Activated T-cell treated with anti-CD3 and anti-CD28 coated beads, Interleukin-2, amount 50 U/mL, for 24 hours (primary cell): ENCODE data around the gene KBTBD8.

Experiments used
- DNase-seq: peaks from one replicate; pipeline ENCODE4 v3.0.0-alpha.2; 2020
- H3K27ac Mint-ChIP-seq: 2 replicates; pipeline ENCODE4 v1.8.0; 2020; ENCODE audit warnings: mild to moderate bottlenecking, mixed read lengths
- H3K27me3 Mint-ChIP-seq: 2 replicates; pipeline ENCODE4 v1.8.0; 2020; ENCODE audit warnings: mixed read lengths
- H3K36me3 Mint-ChIP-seq: 2 replicates; pipeline ENCODE4 v1.8.0; 2020; ENCODE audit warnings: low read depth, mixed read lengths
- H3K4me1 Mint-ChIP-seq: 2 replicates; pipeline ENCODE4 v1.8.0; 2020; ENCODE audit warnings: low read depth, mixed read lengths
- H3K4me3 Mint-ChIP-seq: 2 replicates; pipeline ENCODE4 v1.8.0; 2020; ENCODE audit warnings: mild to moderate bottlenecking, moderate library complexity, mixed read lengths
- H3K9me3 Mint-ChIP-seq: 2 replicates; pipeline ENCODE4 v1.8.0; 2020; ENCODE audit warnings: mixed read lengths

Gene KBTBD8

DNA sequence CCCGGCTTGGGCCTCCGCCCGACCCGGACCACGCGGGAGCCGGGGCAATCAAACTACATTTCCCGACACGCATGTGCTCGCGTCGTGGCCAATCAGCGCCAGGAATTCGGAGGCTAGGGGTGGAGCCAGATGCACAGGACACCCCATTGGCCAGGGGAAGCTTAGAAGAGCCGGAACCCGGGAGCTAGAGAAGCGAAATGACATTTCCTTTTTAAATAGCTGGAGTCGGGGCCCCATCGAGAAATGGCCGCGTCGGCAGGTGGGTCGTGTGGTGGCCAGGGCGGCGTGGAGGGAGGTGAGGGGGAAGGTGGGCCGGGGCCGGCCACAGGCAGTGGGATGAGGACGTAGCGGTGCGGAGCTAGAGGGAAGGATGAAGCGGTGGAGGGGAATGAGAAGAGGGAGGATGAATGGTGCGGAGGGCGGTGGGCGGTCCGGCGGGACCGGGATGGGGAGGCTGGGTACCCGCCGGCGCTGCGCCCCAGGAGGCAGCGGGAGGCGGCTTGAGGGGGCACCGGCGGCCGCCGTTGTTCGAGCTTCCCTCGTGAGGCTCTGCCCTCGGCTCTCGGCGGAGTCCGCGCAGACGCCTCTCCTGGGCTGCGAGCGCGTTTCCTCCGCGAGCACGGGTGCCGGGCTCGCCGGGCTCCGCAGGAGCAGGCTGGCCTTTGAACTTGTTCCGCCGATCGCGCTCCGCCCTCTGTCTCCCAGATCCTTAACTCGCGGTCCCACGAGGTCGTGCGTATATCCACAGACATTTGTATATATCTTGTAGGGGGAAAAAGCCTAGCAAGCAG is at the start of gene KBTBD8:
Gene KBTBD8 (plus strand): TSS at position 195 of the 791 bp plus-strand sequence. CDS start 49 bp downstream, at position 244.
- H3K4me1 Mint-ChIP-seq: peaks cover 38% of the 10 kb centered on the region
- H3K4me3 Mint-ChIP-seq: peak within 1 kb of the TSS; percentile 89
- H3K9me3 Mint-ChIP-seq: no peaks in the 10 kb centered on the region
- peak; percentile 95 for DNase-seq
- H3K27me3 Mint-ChIP-seq: peaks cover 24% of the 10 kb centered on the region
- peak within 1 kb of the TSS; percentile 94 for H3K27ac Mint-ChIP-seq
- peaks cover 33% of the 10 kb centered on the region for H3K36me3 Mint-ChIP-seq

GRCh38 chr3:66948838-66949237 is 49.3 kb upstream of the KBTBD8 start:
- peaks cover 4% of the 10 kb centered on the region for H3K27me3 Mint-ChIP-seq
- H3K9me3 Mint-ChIP-seq: no peaks in the 10 kb centered on the region
- no peaks in the 10 kb centered on the region for H3K36me3 Mint-ChIP-seq
- H3K4me3 Mint-ChIP-seq: no peak overlapping the region
- no peaks in the 10 kb centered on the region for H3K4me1 Mint-ChIP-seq
- H3K27ac Mint-ChIP-seq: no peak overlapping the region
- no peak for DNase-seq

- H3K27ac Mint-ChIP-seq: no peak overlapping the region
- no peaks in the 10 kb centered on the region for H3K9me3 Mint-ChIP-seq
Observed at GRCh38 chr3:66949898-66950297, 48.2 kb upstream of the KBTBD8 start.

GRCh38 chr3:66952357-66952756 is 45.8 kb upstream of the KBTBD8 start:
- Mint-ChIP-seq H3K4me1 (no peaks in the 10 kb centered on the region), H3K36me3 (no peaks in the 10 kb centered on the region), H3K4me3 (no peak overlapping the region), H3K9me3 (no peaks in the 10 kb centered on the region), H3K27ac (no peak overlapping the region), H3K27me3 (no peaks in the 10 kb centered on the region)
- no peak for DNase-seq

More at GRCh38 chr3:66949898-66950297, 48.2 kb upstream of the KBTBD8 start:
- no peak for DNase-seq
- H3K36me3 Mint-ChIP-seq: no peaks in the 10 kb centered on the region
- H3K4me3 Mint-ChIP-seq: no peak overlapping the region
- H3K4me1 Mint-ChIP-seq: no peaks in the 10 kb centered on the region
- H3K27me3 Mint-ChIP-seq: no peaks in the 10 kb centered on the region

- Mint-ChIP-seq H3K27ac (no peak overlapping the region), H3K9me3 (no peaks in the 10 kb centered on the region), H3K27me3 (no peaks in the 10 kb centered on the region), H3K36me3 (no peaks in the 10 kb centered on the region), H3K4me1 (no peaks in the 10 kb centered on the region), H3K4me3 (no peak overlapping the region)
- DNase-seq: no peak
Observed at GRCh38 chr3:66953934-66954445, 44.1 kb upstream of the KBTBD8 start.

GRCh38 chr3:66956742-66957141 is 41.4 kb upstream of the KBTBD8 start:
- H3K27ac Mint-ChIP-seq: no peak overlapping the region
- no peak overlapping the region for H3K4me3 Mint-ChIP-seq
- no peaks in the 10 kb centered on the region for H3K36me3 Mint-ChIP-seq
- DNase-seq: no peak
- no peaks in the 10 kb centered on the region for H3K4me1 Mint-ChIP-seq
- H3K27me3 Mint-ChIP-seq: peaks cover 2% of the 10 kb centered on the region
- no peaks in the 10 kb centered on the region for H3K9me3 Mint-ChIP-seq

GRCh38 chr3:66957367-66957766 is 40.7 kb upstream of the KBTBD8 start:
- no peaks in the 10 kb centered on the region for H3K9me3 Mint-ChIP-seq
- DNase-seq: no peak
- no peak overlapping the region for H3K4me3 Mint-ChIP-seq
- H3K27ac Mint-ChIP-seq: no peak overlapping the region
- peaks cover 8% of the 10 kb centered on the region for H3K27me3 Mint-ChIP-seq
- no peaks in the 10 kb centered on the region for H3K36me3 Mint-ChIP-seq
- H3K4me1 Mint-ChIP-seq: no peaks in the 10 kb centered on the region

DNA sequence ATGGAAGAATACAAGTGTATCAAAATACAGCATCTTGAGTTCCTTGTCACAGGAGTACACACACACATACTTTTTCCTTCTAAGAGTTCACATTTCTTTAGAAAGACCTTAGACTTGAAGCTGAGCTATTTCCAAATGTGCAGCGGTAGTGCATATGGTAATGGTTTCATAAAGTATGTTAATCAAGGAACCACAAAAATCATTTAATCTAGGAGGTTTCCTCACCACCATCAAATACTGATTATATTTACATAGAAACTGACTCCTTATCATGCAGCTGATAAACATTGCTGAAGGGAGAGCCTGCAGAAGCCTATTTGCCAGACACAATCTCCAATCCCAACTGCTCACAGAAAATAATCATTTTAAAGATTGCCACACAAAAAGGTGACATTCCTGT is 40.0 kb upstream of the KBTBD8 start:
- Mint-ChIP-seq H3K27ac (no peak overlapping the region), H3K4me1 (no peaks in the 10 kb centered on the region), H3K36me3 (no peaks in the 10 kb centered on the region), H3K9me3 (no peaks in the 10 kb centered on the region), H3K4me3 (no peak overlapping the region), H3K27me3 (peaks cover 15% of the 10 kb centered on the region)
- DNase-seq: no peak

GRCh38 chr3:66962664-66963063 is 35.4 kb upstream of the KBTBD8 start:
- DNase-seq: no peak
- H3K27me3 Mint-ChIP-seq: peaks cover 18% of the 10 kb centered on the region
- H3K36me3 Mint-ChIP-seq: no peaks in the 10 kb centered on the region
- H3K27ac Mint-ChIP-seq: no peak overlapping the region
- H3K4me3 Mint-ChIP-seq: no peak overlapping the region
- no peaks in the 10 kb centered on the region for H3K4me1 Mint-ChIP-seq
- H3K9me3 Mint-ChIP-seq: no peaks in the 10 kb centered on the region

DNA sequence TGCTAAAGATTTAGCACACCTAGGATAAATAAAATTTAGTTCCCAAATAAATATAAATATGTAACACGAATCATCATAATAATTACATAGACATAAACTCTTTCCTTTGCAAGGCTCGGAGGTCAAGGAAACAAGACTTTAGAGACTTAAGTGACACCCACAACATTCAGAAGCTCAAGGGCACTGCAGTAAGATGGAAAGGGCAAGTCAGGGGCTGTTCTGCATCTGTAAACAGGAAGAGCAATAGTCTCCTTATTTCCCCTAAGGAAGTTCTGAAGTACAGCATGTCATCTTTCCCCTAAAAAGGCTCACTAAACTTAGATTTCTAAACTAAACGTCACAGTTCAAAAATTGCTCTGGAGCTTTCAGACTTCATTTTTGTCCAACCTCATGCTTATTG is 26.9 kb upstream of the KBTBD8 start:
- peaks cover 2% of the 10 kb centered on the region for H3K27me3 Mint-ChIP-seq
- H3K4me3 Mint-ChIP-seq: peak overlapping the region; percentile 70
- H3K27ac Mint-ChIP-seq: no peak overlapping the region
- no peaks in the 10 kb centered on the region for H3K36me3 Mint-ChIP-seq
- H3K4me1 Mint-ChIP-seq: peaks cover 13% of the 10 kb centered on the region
- no peaks in the 10 kb centered on the region for H3K9me3 Mint-ChIP-seq
- no peak for DNase-seq

- H3K4me1 Mint-ChIP-seq: peaks cover 13% of the 10 kb centered on the region
- H3K36me3 Mint-ChIP-seq: no peaks in the 10 kb centered on the region
- peaks cover 2% of the 10 kb centered on the region for H3K27me3 Mint-ChIP-seq
- H3K27ac Mint-ChIP-seq: peak overlapping the region; percentile 63
- DNase-seq: peak; percentile 74
- peak overlapping the region; percentile 70 for H3K4me3 Mint-ChIP-seq
- H3K9me3 Mint-ChIP-seq: no peaks in the 10 kb centered on the region
Observed at GRCh38 chr3:66971891-66972551, 26.1 kb upstream of the KBTBD8 start.

DNA sequence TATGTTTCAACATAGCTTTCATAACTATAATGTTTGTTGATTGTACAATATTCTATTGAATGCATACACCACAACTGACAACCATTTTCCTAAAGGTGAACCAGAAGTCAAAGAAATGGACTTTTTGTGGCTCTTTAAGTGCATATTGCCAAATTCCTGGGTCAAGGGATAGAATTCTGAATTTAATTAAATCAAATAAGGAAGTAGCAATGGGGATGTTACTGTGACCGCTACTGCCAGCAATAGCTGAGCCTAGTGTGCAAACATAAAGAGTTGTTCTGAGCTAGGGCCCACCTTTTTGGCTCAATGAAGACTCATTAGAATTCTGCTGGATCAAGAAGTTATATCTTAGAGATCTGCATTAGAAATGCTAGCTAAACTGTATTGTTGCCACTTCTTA is 17.3 kb upstream of the KBTBD8 start:
- Mint-ChIP-seq H3K9me3 (no peaks in the 10 kb centered on the region), H3K27ac (no peak overlapping the region), H3K27me3 (peaks cover 2% of the 10 kb centered on the region), H3K36me3 (no peaks in the 10 kb centered on the region), H3K4me3 (no peak overlapping the region), H3K4me1 (no peaks in the 10 kb centered on the region)
- no peak for DNase-seq

DNA sequence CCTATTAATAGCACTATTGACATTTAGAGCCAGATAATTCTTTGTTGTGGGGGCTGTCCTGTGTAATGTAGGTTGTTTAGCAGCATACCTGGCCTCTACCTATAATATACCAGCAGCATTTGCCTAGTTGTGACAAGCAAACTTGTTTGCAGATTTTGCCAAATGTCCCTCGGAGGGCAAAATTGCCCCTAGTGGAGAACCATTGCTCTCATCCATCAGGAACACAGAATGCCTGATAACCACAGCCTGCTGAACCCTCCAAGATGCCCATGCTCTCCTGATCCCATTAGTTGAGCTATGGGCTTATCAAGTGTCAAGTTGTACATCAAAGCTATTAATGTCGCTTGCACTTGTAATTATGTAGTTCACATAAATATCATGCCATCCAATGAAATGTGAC is 15.0 kb upstream of the KBTBD8 start:
- Mint-ChIP-seq H3K4me1 (no peaks in the 10 kb centered on the region), H3K4me3 (no peak overlapping the region), H3K9me3 (no peaks in the 10 kb centered on the region), H3K27ac (no peak overlapping the region), H3K27me3 (peaks cover 2% of the 10 kb centered on the region), H3K36me3 (no peaks in the 10 kb centered on the region)
- no peak for DNase-seq

GRCh38 chr3:66985336-66985920 is 12.7 kb upstream of the KBTBD8 start:
- H3K36me3 Mint-ChIP-seq: no peaks in the 10 kb centered on the region
- no peak overlapping the region for H3K27ac Mint-ChIP-seq
- peaks cover 2% of the 10 kb centered on the region for H3K27me3 Mint-ChIP-seq
- no peaks in the 10 kb centered on the region for H3K9me3 Mint-ChIP-seq
- H3K4me3 Mint-ChIP-seq: no peak overlapping the region
- no peak for DNase-seq
- H3K4me1 Mint-ChIP-seq: peaks cover 4% of the 10 kb centered on the region

DNA sequence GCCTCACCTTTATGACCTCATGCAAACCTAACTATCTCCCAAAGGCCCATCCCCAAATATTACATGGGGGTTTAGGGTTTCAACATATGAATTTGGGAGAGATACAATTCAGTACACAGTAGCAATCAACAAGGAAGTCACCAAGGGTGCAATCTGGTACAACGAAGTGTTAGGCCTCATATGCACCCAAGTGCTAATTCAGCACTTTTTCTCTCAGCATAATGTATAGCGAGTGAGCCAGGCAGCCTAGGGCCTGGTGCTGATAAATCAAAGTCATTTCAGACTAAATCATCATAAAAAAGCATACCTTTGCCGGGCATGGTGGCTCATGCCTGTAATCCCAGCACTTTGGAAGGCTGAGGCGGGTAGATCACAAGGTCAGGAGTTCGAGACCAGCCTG is 11.7 kb upstream of the KBTBD8 start:
- H3K36me3 Mint-ChIP-seq: no peaks in the 10 kb centered on the region
- H3K4me3 Mint-ChIP-seq: no peak overlapping the region
- DNase-seq: no peak
- H3K27ac Mint-ChIP-seq: no peak overlapping the region
- H3K9me3 Mint-ChIP-seq: no peaks in the 10 kb centered on the region
- peaks cover 4% of the 10 kb centered on the region for H3K4me1 Mint-ChIP-seq
- H3K27me3 Mint-ChIP-seq: peaks cover 2% of the 10 kb centered on the region
